Epithelial cell of proximal tubule (primary cell): ENCODE results near the gene ATF7. TPM values are rescaled to one million over a fixed set of nuclear protein-coding genes. Genes with fewer than 3 reads are reported as not detected.

Source experiments
- total RNA-seq: library from RNA; depleted of rRNA; stranded (reverse); fragments of >200 nt; gene quantifications from 2 replicates; pipeline ENCODE4 v1.2.3, GENCODE V29; 2015

The ATF7 gene
- total RNA-seq, 1 donor from 2014 or later: 9.2 TPM

Other genes with a start within 250 kb of the ATF7 start
- 29.2 and 33.6 TPM in 2 replicates for gene SP1, start 246.2 kb downstream of the ATF7 start, total RNA-seq
- gene AMHR2, start 202.5 kb downstream of the ATF7 start, total RNA-seq: not detected in 2 replicates
- 132 and 137 TPM in 2 replicates for gene PRR13, start 184.6 kb downstream of the ATF7 start, total RNA-seq
- 153 and 169 TPM in 2 replicates for gene PCBP2, start 174.3 kb downstream of the ATF7 start, total RNA-seq
- 5.8 and 16.7 TPM in 2 replicates for gene MAP3K12, start 126.9 kb downstream of the ATF7 start, total RNA-seq
- 51.9 and 78.2 TPM in 2 replicates for gene TARBP2, start 125.1 kb downstream of the ATF7 start, total RNA-seq
- gene NPFF, start 118.9 kb downstream of the ATF7 start, total RNA-seq: not detected in 2 replicates
- gene ATP5MC2, start 49.7 kb upstream of the ATF7 start, total RNA-seq: 311 and 313 TPM in 2 replicates
- 16.8 and 41.2 TPM in 2 replicates for gene CALCOCO1, start 101.1 kb upstream of the ATF7 start, total RNA-seq
- gene CISTR, start 125.6 kb upstream of the ATF7 start, total RNA-seq: not detected in 2 replicates